HepG2 (cell line): ENCODE data around the gene POLR2H. TPM values are rescaled to one million over a fixed set of nuclear protein-coding genes. Genes with fewer than 3 reads are reported as not detected.
A peak's percentile ranks its signal among the peaks of the same experiment; 100 is the strongest.

Experiments used
- ARNTL ChIP-seq: sonication (generic); formaldehyde crosslinking; IDR thresholded peaks from 2 replicates; pipeline ENCODE4 v1.4.0; 2020; ENCODE audit warnings: mild to moderate bottlenecking, missing genetic modification reagents
- GTF2F1 ChIP-seq: fragments of 150-350 bp; IDR thresholded peaks from 2 replicates; pipeline ENCODE4 v1.6.1; 2014; ENCODE audit warnings: low read length
- HOXA5 ChIP-seq: sonication (generic); formaldehyde crosslinking; IDR thresholded peaks from 2 replicates; pipeline ENCODE4 v1.4.0; 2020; ENCODE audit warnings: missing genetic modification reagents
- KDM5A ChIP-seq: fragments of 200-600 bp; sonication (generic); IDR thresholded peaks from 2 replicates; pipeline ENCODE4 v1.7.0; 2018; ENCODE audit warnings: antibody characterized with exemption, mild to moderate bottlenecking, low read length, borderline replicate concordance
- MAF1 ChIP-seq: sonication (generic); formaldehyde crosslinking; IDR thresholded peaks from 2 replicates; pipeline ENCODE4 v1.5.0; 2020; ENCODE audit warnings: missing genetic modification reagents, borderline replicate concordance
- POLR2G ChIP-seq: fragments of 200-400 bp; formaldehyde crosslinking; IDR thresholded peaks from 2 replicates; pipeline ENCODE4 v1.6.1; 2018; ENCODE audit warnings: mild to moderate bottlenecking, low read depth, low read length, moderate library complexity
- SALL2 ChIP-seq: sonication (generic); formaldehyde crosslinking; IDR thresholded peaks from 2 replicates; pipeline ENCODE4 v1.8.1; 2023; ENCODE audit warnings: mild to moderate bottlenecking, missing genetic modification reagents, inconsistent platforms
- SIN3A ChIP-seq: IDR thresholded peaks from 2 replicates; pipeline ENCODE4 v1.6.1; 2011; ENCODE audit warnings: low read depth, mild to moderate bottlenecking, control low read depth, low read length, borderline replicate concordance
- ZNF232 ChIP-seq: sonication (generic); formaldehyde crosslinking; IDR thresholded peaks from 2 replicates; pipeline ENCODE4 v1.4.0; 2020; ENCODE audit warnings: missing genetic modification reagents, borderline replicate concordance
- ZNF333 ChIP-seq: sonication (generic); formaldehyde crosslinking; IDR thresholded peaks from 2 replicates; pipeline ENCODE4 v1.4.0; 2020; ENCODE audit warnings: mild to moderate bottlenecking, missing genetic modification reagents, borderline replicate concordance
- ZNF569 ChIP-seq: sonication (generic); formaldehyde crosslinking; IDR thresholded peaks from 2 replicates; pipeline ENCODE4 v1.5.0; 2020; ENCODE audit warnings: mild to moderate bottlenecking, missing genetic modification reagents, moderate library complexity, borderline replicate concordance
- ZNF605 ChIP-seq: sonication (generic); formaldehyde crosslinking; IDR thresholded peaks from 2 replicates; pipeline ENCODE4 v1.8.0; 2022; ENCODE audit warnings: mild to moderate bottlenecking, missing genetic modification reagents
- ZNF672 ChIP-seq: sonication (generic); formaldehyde crosslinking; IDR thresholded peaks from 2 replicates; pipeline ENCODE4 v1.8.1; 2022; ENCODE audit warnings: missing genetic modification reagents
- polyA plus RNA-seq, 8 experiments: library from polyadenylated mRNA; depleted of rRNA in 3 of 8; stranded (reverse) in 7 of 8; unstranded in 1 of 8; fragments of >200 nt; fragmentation: Illumina TruSeq in 4 of 8; extraction: Trizol in 4 of 8; gene quantifications; 2 replicates each; pipeline versions ENCODE4 v1.2.1 to v1.2.3, GENCODE V29; 2011 to 2016; ENCODE audit warnings: low read depth in 4 of 8, missing spikeins in 1 of 8, mixed read lengths in 1 of 8; ENCODE audit not compliant: insufficient read depth in 1 of 8
- total RNA-seq, 5 experiments: library from RNA; depleted of rRNA; stranded (reverse); fragments of >200 nt; fragmentation: Illumina TruSeq; extraction: Trizol; gene quantifications; 2 replicates each; pipeline ENCODE4 v1.2.3, GENCODE V29; 2016; ENCODE audit warnings: low read depth in 1 of 5
- TF ChIP-seq, protein P1 (sequence below): sonication (generic); formaldehyde crosslinking; IDR thresholded peaks from 2 replicates; pipeline ENCODE4 v1.4.0; 2020; ENCODE audit warnings: low read depth, missing genetic modification reagents
- TF ChIP-seq, protein P2 (sequence below): sonication (generic); formaldehyde crosslinking; IDR thresholded peaks from 2 replicates; pipeline ENCODE4 v1.4.0; 2020; ENCODE audit warnings: missing genetic modification reagents
- TF ChIP-seq, protein P3 (sequence below), 2 experiments: fragments of 450-650 bp in 1 of 2; sonication (generic) in 1 of 2; formaldehyde crosslinking; IDR thresholded peaks; 2 replicates each; pipeline versions ENCODE4 v1.5.0 to v1.8.0; 2020 to 2022; ENCODE audit warnings: mild to moderate bottlenecking in 1 of 2, missing genetic modification reagents in 1 of 2
- TF ChIP-seq, protein P4 (sequence below): IDR thresholded peaks from 2 replicates; pipeline ENCODE4 v1.6.1; 2016; ENCODE audit warnings: mild to moderate bottlenecking, missing biosample characterization, missing genetic modification reagents
- TF ChIP-seq, protein P5 (sequence below): sonication (generic); formaldehyde crosslinking; IDR thresholded peaks from 2 replicates; pipeline ENCODE4 v1.4.0; 2020; ENCODE audit warnings: missing genetic modification reagents

POLR2H gene
- total and polyA plus RNA-seq, 2 of the 13 experiments (the other 11 are each of a cell fraction or from before 2014, with no cell fraction given) = 118 to 194 TPM

DNA sequence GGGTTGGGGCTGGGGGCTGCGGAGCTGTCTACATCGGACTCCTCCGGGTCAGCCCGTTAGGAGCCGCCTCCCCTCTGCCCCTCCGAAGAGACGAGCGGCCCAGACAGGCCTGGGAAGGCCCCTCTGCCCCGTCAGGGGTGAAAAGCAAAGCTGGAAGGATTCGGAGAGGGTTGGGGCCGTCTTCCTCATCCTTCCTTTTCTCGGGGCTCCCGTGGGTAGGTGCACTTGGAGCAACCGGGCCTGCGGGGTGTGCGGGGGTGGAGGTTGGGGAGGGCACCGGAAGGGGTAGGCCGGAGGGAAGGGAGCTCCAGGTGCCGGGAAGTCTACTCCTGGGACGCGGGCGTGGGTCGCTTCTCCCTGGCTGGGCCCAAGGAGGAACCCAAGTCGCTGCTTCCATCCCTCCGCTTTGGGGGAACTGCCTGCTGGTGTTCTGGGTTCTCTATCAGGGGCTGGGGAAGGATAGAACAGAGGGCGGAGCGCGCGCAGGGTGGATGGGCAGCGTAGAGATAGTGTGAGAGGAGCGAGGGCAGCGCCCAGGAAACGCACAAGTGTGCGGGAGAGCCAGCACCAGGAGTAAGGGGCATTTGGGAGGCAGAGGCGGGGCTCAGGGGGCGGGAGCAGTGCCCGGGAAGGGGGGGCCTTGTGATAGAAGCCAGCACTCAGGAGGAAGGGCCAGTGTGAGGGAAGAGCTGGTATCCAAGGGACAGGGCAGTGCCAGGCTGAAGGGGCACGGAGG is 590 bp downstream of the POLR2H start (continued):
- TF ChIP-seq, protein P1, sequence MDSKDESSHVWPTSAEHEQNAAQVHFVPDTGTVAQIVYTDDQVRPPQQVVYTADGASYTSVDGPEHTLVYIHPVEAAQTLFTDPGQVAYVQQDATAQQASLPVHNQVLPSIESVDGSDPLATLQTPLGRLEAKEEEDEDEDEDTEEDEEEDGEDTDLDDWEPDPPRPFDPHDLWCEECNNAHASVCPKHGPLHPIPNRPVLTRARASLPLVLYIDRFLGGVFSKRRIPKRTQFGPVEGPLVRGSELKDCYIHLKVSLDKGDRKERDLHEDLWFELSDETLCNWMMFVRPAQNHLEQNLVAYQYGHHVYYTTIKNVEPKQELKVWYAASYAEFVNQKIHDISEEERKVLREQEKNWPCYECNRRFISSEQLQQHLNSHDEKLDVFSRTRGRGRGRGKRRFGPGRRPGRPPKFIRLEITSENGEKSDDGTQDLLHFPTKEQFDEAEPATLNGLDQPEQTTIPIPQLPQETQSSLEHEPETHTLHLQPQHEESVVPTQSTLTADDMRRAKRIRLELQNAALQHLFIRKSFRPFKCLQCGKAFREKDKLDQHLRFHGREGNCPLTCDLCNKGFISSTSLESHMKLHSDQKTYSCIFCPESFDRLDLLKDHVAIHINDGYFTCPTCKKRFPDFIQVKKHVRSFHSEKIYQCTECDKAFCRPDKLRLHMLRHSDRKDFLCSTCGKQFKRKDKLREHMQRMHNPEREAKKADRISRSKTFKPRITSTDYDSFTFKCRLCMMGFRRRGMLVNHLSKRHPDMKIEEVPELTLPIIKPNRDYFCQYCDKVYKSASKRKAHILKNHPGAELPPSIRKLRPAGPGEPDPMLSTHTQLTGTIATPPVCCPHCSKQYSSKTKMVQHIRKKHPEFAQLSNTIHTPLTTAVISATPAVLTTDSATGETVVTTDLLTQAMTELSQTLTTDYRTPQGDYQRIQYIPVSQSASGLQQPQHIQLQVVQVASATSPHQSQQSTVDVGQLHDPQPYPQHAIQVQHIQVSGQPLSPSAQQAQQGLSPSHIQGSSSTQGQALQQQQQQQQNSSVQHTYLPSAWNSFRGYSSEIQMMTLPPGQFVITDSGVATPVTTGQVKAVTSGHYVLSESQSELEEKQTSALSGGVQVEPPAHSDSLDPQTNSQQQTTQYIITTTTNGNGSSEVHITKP (CRISPR knock-in tag) = no peak
- 0 out of 2 replicates have a peak, but pooled peaks have one; percentile 74 for TF ChIP-seq ZNF232
- TF ChIP-seq ZNF605 (CRISPR knock-in tag) = peak; percentile 77
- 0 out of 2 replicates have a peak, but pooled peaks have one; percentile 51 for TF ChIP-seq ZNF672 (CRISPR knock-in tag)
- TF ChIP-seq, protein P2, sequence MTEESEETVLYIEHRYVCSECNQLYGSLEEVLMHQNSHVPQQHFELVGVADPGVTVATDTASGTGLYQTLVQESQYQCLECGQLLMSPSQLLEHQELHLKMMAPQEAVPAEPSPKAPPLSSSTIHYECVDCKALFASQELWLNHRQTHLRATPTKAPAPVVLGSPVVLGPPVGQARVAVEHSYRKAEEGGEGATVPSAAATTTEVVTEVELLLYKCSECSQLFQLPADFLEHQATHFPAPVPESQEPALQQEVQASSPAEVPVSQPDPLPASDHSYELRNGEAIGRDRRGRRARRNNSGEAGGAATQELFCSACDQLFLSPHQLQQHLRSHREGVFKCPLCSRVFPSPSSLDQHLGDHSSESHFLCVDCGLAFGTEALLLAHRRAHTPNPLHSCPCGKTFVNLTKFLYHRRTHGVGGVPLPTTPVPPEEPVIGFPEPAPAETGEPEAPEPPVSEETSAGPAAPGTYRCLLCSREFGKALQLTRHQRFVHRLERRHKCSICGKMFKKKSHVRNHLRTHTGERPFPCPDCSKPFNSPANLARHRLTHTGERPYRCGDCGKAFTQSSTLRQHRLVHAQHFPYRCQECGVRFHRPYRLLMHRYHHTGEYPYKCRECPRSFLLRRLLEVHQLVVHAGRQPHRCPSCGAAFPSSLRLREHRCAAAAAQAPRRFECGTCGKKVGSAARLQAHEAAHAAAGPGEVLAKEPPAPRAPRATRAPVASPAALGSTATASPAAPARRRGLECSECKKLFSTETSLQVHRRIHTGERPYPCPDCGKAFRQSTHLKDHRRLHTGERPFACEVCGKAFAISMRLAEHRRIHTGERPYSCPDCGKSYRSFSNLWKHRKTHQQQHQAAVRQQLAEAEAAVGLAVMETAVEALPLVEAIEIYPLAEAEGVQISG (CRISPR knock-in tag) = 0 out of 2 replicates have a peak, but pooled peaks have one; percentile 0
- TF ChIP-seq ZNF569 (CRISPR knock-in tag) = no peak
- TF ChIP-seq GTF2F1 = no peak
- 0 out of 2 replicates have a peak, but pooled peaks have one; percentile 53 for TF ChIP-seq KDM5A
- 0 out of 2 replicates have a peak, but pooled peaks have one; percentile 38 for TF ChIP-seq MAF1 (CRISPR knock-in tag)
- TF ChIP-seq SIN3A = 0 out of 2 replicates have a peak, but pooled peaks have one; percentile 1
- TF ChIP-seq ARNTL = 0 out of 2 replicates have a peak, but pooled peaks have one; percentile 5
- TF ChIP-seq ZNF333 (CRISPR knock-in tag) = peak; percentile 85; the same call in 1 of the 2 replicates
- TF ChIP-seq POLR2G = peak; percentile 15
- TF ChIP-seq, protein P3, sequence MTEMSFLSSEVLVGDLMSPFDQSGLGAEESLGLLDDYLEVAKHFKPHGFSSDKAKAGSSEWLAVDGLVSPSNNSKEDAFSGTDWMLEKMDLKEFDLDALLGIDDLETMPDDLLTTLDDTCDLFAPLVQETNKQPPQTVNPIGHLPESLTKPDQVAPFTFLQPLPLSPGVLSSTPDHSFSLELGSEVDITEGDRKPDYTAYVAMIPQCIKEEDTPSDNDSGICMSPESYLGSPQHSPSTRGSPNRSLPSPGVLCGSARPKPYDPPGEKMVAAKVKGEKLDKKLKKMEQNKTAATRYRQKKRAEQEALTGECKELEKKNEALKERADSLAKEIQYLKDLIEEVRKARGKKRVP (CRISPR knock-in tag; IDR thresholded peaks at IDR 0.05) = 0 out of 4 replicates have a peak, but pooled peaks of 1 of the 2 experiments have one; percentile 17
- TF ChIP-seq SALL2 (CRISPR knock-in tag) = peak; percentile 63; the same call in 1 of the 2 replicates
- TF ChIP-seq, protein P4, sequence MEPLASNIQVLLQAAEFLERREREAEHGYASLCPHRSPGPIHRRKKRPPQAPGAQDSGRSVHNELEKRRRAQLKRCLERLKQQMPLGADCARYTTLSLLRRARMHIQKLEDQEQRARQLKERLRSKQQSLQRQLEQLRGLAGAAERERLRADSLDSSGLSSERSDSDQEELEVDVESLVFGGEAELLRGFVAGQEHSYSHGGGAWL (CRISPR knock-in tag) = 0 out of 2 replicates have a peak, but pooled peaks have one; percentile 5
- TF ChIP-seq, protein P5, sequence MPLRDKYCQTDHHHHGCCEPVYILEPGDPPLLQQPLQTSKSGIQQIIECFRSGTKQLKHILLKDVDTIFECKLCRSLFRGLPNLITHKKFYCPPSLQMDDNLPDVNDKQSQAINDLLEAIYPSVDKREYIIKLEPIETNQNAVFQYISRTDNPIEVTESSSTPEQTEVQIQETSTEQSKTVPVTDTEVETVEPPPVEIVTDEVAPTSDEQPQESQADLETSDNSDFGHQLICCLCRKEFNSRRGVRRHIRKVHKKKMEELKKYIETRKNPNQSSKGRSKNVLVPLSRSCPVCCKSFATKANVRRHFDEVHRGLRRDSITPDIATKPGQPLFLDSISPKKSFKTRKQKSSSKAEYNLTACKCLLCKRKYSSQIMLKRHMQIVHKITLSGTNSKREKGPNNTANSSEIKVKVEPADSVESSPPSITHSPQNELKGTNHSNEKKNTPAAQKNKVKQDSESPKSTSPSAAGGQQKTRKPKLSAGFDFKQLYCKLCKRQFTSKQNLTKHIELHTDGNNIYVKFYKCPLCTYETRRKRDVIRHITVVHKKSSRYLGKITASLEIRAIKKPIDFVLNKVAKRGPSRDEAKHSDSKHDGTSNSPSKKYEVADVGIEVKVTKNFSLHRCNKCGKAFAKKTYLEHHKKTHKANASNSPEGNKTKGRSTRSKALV (CRISPR knock-in tag) = peak; percentile 7; the same call in 1 of the 2 replicates
- TF ChIP-seq HOXA5 (CRISPR knock-in tag) = 0 out of 2 replicates have a peak, but pooled peaks have one; percentile 30
